CD14-positive monocyte (primary cell): ENCODE data around the gene SLC39A12. TPM values are rescaled to one million over a fixed set of nuclear protein-coding genes. Genes with fewer than 3 reads are reported as not detected.

Source experiments
- DNase-seq, 3 donors: peaks; one replicate each; pipeline ENCODE4 v3.0.0-alpha.2; 2011 to 2022
- H2AFZ ChIP-seq: 2 replicates; pipeline ENCODE4 v1.6.0; 2012; ENCODE audit warnings: mild to moderate bottlenecking, low read depth, low read length, inconsistent platforms; ENCODE audit not compliant: insufficient read depth, poor library complexity, severe bottlenecking
- H3K27ac ChIP-seq, 2 donors: 1 replicate in 1 of 2; 2 replicates in 1 of 2; pipeline ENCODE4 v1.5.1; 2012 to 2013; ENCODE audit warnings: low read length in 2 of 2, control low read depth in 1 of 2, inconsistent platforms in 1 of 2, low read depth in 1 of 2, mild to moderate bottlenecking in 1 of 2
- H3K27me3 ChIP-seq, 2 donors: one replicate each; pipeline versions ENCODE4 v1.6.0 to v1.6.1; 2011 to 2013; ENCODE audit warnings: low read length in 2 of 2; ENCODE audit not compliant: control insufficient read depth in 2 of 2, insufficient read depth in 2 of 2
- H3K36me3 ChIP-seq, 2 donors: replicated peaks in 1 of 2; 1 replicate in 1 of 2; 2 replicates in 1 of 2; pipeline versions ENCODE4 v1.5.1 to v1.6.1; 2012 to 2013; ENCODE audit warnings: low read length in 2 of 2, control low read depth in 1 of 2, inconsistent platforms in 1 of 2, mild to moderate bottlenecking in 1 of 2; ENCODE audit not compliant: insufficient read depth in 2 of 2, control insufficient read depth in 1 of 2
- H3K4me1 ChIP-seq, 2 donors: 1 replicate in 1 of 2; 2 replicates in 1 of 2; pipeline versions ENCODE4 v1.5.1 to v1.6.1; 2012 to 2013; ENCODE audit warnings: low read length in 2 of 2, control low read depth in 1 of 2, inconsistent platforms in 1 of 2, mild to moderate bottlenecking in 1 of 2, moderate library complexity in 1 of 2; ENCODE audit not compliant: insufficient read depth in 2 of 2, control insufficient read depth in 1 of 2
- H3K4me2 ChIP-seq: replicated peaks from 2 replicates; pipeline ENCODE3; 2012; ENCODE audit warnings: low read length, moderate library complexity, mild to moderate bottlenecking; ENCODE audit not compliant: poor library complexity, severe bottlenecking; ENCODE audit errors: extremely low read depth
- H3K4me3 ChIP-seq, 3 experiments: fragments of 200-600 bp in 1 of 3; sonication (generic) in 1 of 3; replicated peaks in 1 of 3; 1 replicate in 2 of 3; 2 replicates in 1 of 3; pipeline ENCODE4 v1.5.1; 2011 to 2013; ENCODE audit warnings: low read length in 3 of 3, mild to moderate bottlenecking in 3 of 3, control low read depth in 2 of 3, low read depth in 2 of 3, inconsistent platforms in 1 of 3, moderate library complexity in 1 of 3
- H3K79me2 ChIP-seq: 2 replicates; pipeline ENCODE4 v1.6.0; 2012; ENCODE audit warnings: mild to moderate bottlenecking, control low read depth, inconsistent platforms, low read length, moderate library complexity; ENCODE audit not compliant: insufficient read depth
- H3K9ac ChIP-seq: 2 replicates; pipeline ENCODE4 v1.6.0; 2017; ENCODE audit warnings: low read length, mild to moderate bottlenecking; ENCODE audit not compliant: insufficient read depth, poor library complexity, severe bottlenecking
- H3K9me3 ChIP-seq, 2 donors: replicated peaks in 1 of 2; 1 replicate in 1 of 2; 2 replicates in 1 of 2; pipeline versions ENCODE4 v1.5.1 to v1.6.1; 2012 to 2013; ENCODE audit warnings: low read length in 2 of 2, control low read depth in 1 of 2; ENCODE audit not compliant: control insufficient read depth in 1 of 2, insufficient read depth in 1 of 2
- H4K20me1 ChIP-seq: 2 replicates; pipeline ENCODE4 v1.6.0; 2012; ENCODE audit warnings: mild to moderate bottlenecking, low read length, control low read depth, moderate library complexity; ENCODE audit not compliant: insufficient read depth
- H3K27ac Mint-ChIP-seq, 7 donors: one replicate each; pipeline ENCODE4 v1.8.0; 2020; ENCODE audit warnings: mild to moderate bottlenecking in 7 of 7, mixed read lengths in 7 of 7, moderate library complexity in 6 of 7, inconsistent platforms in 2 of 7
- H3K27me3 Mint-ChIP-seq, 3 donors: one replicate each; pipeline ENCODE4 v1.8.0; 2021 to 2022; ENCODE audit warnings: low read depth in 3 of 3, mild to moderate bottlenecking in 3 of 3, mixed read lengths in 3 of 3, moderate library complexity in 3 of 3, inconsistent platforms in 1 of 3
- H3K36me3 Mint-ChIP-seq, 2 donors: one replicate each; pipeline ENCODE4 v1.8.0; 2020; ENCODE audit warnings: mixed read lengths in 2 of 2, inconsistent platforms in 1 of 2, mild to moderate bottlenecking in 1 of 2
- H3K4me1 Mint-ChIP-seq: one replicate; pipeline ENCODE4 v1.8.0; 2020; ENCODE audit warnings: mild to moderate bottlenecking, mixed read lengths
- H3K4me3 Mint-ChIP-seq, 2 donors: one replicate each; pipeline ENCODE4 v1.8.0; 2020; ENCODE audit warnings: mild to moderate bottlenecking in 2 of 2, mixed read lengths in 2 of 2, moderate library complexity in 1 of 2
- H3K9me3 Mint-ChIP-seq, 7 donors: one replicate each; pipeline ENCODE4 v1.8.0; 2020 to 2022; ENCODE audit warnings: mixed read lengths in 7 of 7, mild to moderate bottlenecking in 6 of 7, moderate library complexity in 6 of 7, inconsistent platforms in 2 of 7
- CTCF ChIP-seq: fragments of 200-600 bp; IDR thresholded peaks from one replicate; pipeline ENCODE4 v1.8.0; 2022; ENCODE audit warnings: antibody characterized with exemption, mild to moderate bottlenecking
- WGBS: methylation state at CpG from one replicate; pipeline ENCODE4 v1.1.5; 2013; ENCODE audit warnings: missing lambda C conversion rate; ENCODE audit not compliant: insufficient coverage; 5-methylcytosine and 5-hydroxymethylcytosine counted together
- intact Hi-C, 2 donors: fragments of 100-400 bp; cut with micrococcal nuclease; formaldehyde crosslinking; loops; one replicate each; pipeline versions ENCODE4 v1.15.0 to v1.15.1; 2023
- polyA minus RNA-seq: library from RNA; depleted of rRNA, polyadenylated mRNA; stranded (reverse); fragments of >200 nt; gene quantifications from 2 replicates; pipeline ENCODE4 v1.2.3, GENCODE V29; 2012
- polyA plus RNA-seq, 3 donors: library from polyadenylated mRNA; depleted of rRNA in 1 of 3; unstranded in 2 of 3; stranded (reverse) in 1 of 3; fragments of 300-500 nt in 2 of 3; fragments of >200 nt in 1 of 3; fragmentation: Illumina TruSeq in 2 of 3; gene quantifications; 1 replicate in 2 of 3; 2 replicates in 1 of 3; pipeline ENCODE4 v1.2.3, GENCODE V29; 2012 to 2021
- total RNA-seq, 12 experiments: library from RNA in 1 of 12; stranded (reverse) in 1 of 12; fragments of 120-200 nt in 1 of 12; gene quantifications; one replicate each; pipeline ENCODE4 v1.2.4 and lab custom pipeline; 2013 to 2026; ENCODE audit warnings: mixed read lengths in 6 of 12, inconsistent platforms in 1 of 12

SLC39A12 gene
- not detected for total RNA-seq (2013)
- polyA plus RNA-seq (not detected), polyA minus RNA-seq (not detected in 2 replicates), total RNA-seq (lab: John Stamatoyannopoulos, UW) (0 to 1.6 (median 0.05) reads per million in 11 experiments)

GRCh38 chr10:17951868-17952371 lies at the start of gene SLC39A12:
SLC39A12 (plus strand) TSS chr10:17951918; CDS start chr10:17953277, 1,359 bp downstream.
- intact Hi-C loops = no loop called here
- no peak for TF ChIP-seq CTCF
- H2AFZ ChIP-seq = no peak within 1 kb of the TSS
- no peaks in the 10 kb centered on the region for H3K4me1 ChIP-seq
- no peak for DNase-seq
- Mint-ChIP-seq H3K27me3 (peaks cover 0 to 3% (median 0%) of the 10 kb centered on the region in 3 donors), H3K9me3 (peaks cover 0 to 14% (median 6%) of the 10 kb centered on the region in 7 donors), H3K4me1 (no peaks in the 10 kb centered on the region), H3K36me3 (no peaks in the 10 kb centered on the region), H3K4me3 (no peak within 1 kb of the TSS), H3K27ac (no peak within 1 kb of the TSS)
- H3K36me3 ChIP-seq = no peaks in the 10 kb centered on the region
- H3K4me3 ChIP-seq = no peak within 1 kb of the TSS
- no peaks in the 10 kb centered on the region for H4K20me1 ChIP-seq
- H3K27me3 ChIP-seq = no peaks in the 10 kb centered on the region
- no peaks in the 10 kb centered on the region for H3K9me3 ChIP-seq
- H3K4me2 ChIP-seq = no peak within 1 kb of the TSS
- no peak within 1 kb of the TSS for H3K27ac ChIP-seq
- H3K79me2 ChIP-seq = no peaks in the 10 kb centered on the region
- no CpG with 5 or more reads among the region's 3 CpGs for WGBS
- H3K9ac ChIP-seq = no peak within 1 kb of the TSS

- Mint-ChIP-seq H3K27me3 (peaks cover 0 to 9% (median 0%) of the 10 kb centered on the region in 3 donors), H3K36me3 (no peaks in the 10 kb centered on the region), H3K4me3 (no peak overlapping the region), H3K4me1 (peaks cover 5% of the 10 kb centered on the region), H3K9me3 (peaks cover 0 to 3% (median 0%) of the 10 kb centered on the region in 7 donors), H3K27ac (no peak overlapping the region)
- H3K27me3 ChIP-seq = no peaks in the 10 kb centered on the region
- no peak for TF ChIP-seq CTCF
- intact Hi-C loops = no loop called here
- no peak overlapping the region for H3K4me3 ChIP-seq
- H2AFZ ChIP-seq = no peak overlapping the region
- no peaks in the 10 kb centered on the region for H3K79me2 ChIP-seq
- no peaks in the 10 kb centered on the region for H3K4me1 ChIP-seq
- no peaks in the 10 kb centered on the region for H3K36me3 ChIP-seq
- no peaks in the 10 kb centered on the region for H3K9me3 ChIP-seq
- WGBS = 100% methylated on average over 1 of the region's 2 CpGs
- H3K9ac ChIP-seq = no peak overlapping the region
- H3K27ac ChIP-seq = no peak overlapping the region
- DNase-seq = no peak
- H3K4me2 ChIP-seq = no peak overlapping the region
- H4K20me1 ChIP-seq = no peaks in the 10 kb centered on the region
Measured at GRCh38 chr10:17904564-17904963, 47.2 kb upstream of the SLC39A12 start.
